SK-N-SH (cell line): Measurements from ENCODE around the gene GAS2L2. TPM values are rescaled to one million over a fixed set of nuclear protein-coding genes. Genes with fewer than 3 reads are reported as not detected.

ENCODE experiments used
- CTCF ChIA-PET: fragments of 300-600, 350-600 bp; formaldehyde crosslinking; extraction: SDS; loops from one replicate; lab custom pipeline; 2021; lab: Yijun Ruan, JAX
- POLR2A ChIA-PET: fragments of 350-600 bp; sonication (Branson Sonifier 250); formaldehyde crosslinking; extraction: SDS; loops from one replicate; lab custom pipeline; 2020; ENCODE audit warnings: antibody characterized with exemption, inconsistent platforms; lab: Yijun Ruan, JAX
- DNase-seq: peaks from one replicate; pipeline ENCODE4 v3.0.0; 2012
- H2AFZ ChIP-seq: fragments of 200-600 bp; sonication (generic); 2 replicates; pipeline ENCODE4 v1.8.1; 2016; ENCODE audit warnings: antibody characterized with exemption, mild to moderate bottlenecking, low read depth
- H3F3A ChIP-seq: fragments of 200-600 bp; sonication (generic); replicated peaks from 2 replicates; pipeline ENCODE3; 2016; ENCODE audit warnings: antibody characterized with exemption, mild to moderate bottlenecking; ENCODE audit not compliant: insufficient read depth
- H3K27ac ChIP-seq, 2 experiments: fragments of 200-500 bp in 1 of 2; fragments of 200-600 bp in 1 of 2; sonication (Bioruptor generic) in 1 of 2; sonication (generic), shearing (Covaris generic) in 1 of 2; 2 replicates each; pipeline versions ENCODE4 v1.5.1 to v1.6.1; 2014 to 2016; ENCODE audit warnings: low read depth in 2 of 2, inconsistent platforms in 1 of 2, low read length in 1 of 2, mild to moderate bottlenecking in 1 of 2, mixed read lengths in 1 of 2
- H3K27me3 ChIP-seq: fragments of 200-600 bp; sonication (generic), shearing (Covaris generic); 2 replicates; pipeline ENCODE4 v1.6.1; 2016; ENCODE audit warnings: mixed run types; ENCODE audit not compliant: insufficient read depth
- H3K36me3 ChIP-seq, 2 experiments: fragments of 200-500 bp in 1 of 2; fragments of 200-600 bp in 1 of 2; sonication (Bioruptor generic) in 1 of 2; sonication (generic) in 1 of 2; replicated peaks in 1 of 2; 2 replicates each; pipeline versions ENCODE3 to v1.5.1; 2014 to 2016; ENCODE audit warnings: low read length in 1 of 2, mild to moderate bottlenecking in 1 of 2; ENCODE audit not compliant: insufficient read depth in 2 of 2, control insufficient read depth in 1 of 2
- H3K4me1 ChIP-seq, 2 experiments: fragments of 200-500 bp in 1 of 2; fragments of 200-600 bp in 1 of 2; sonication (Bioruptor generic) in 1 of 2; sonication (generic), shearing (Covaris generic) in 1 of 2; 2 replicates each; pipeline versions ENCODE4 v1.5.1 to v1.6.1; 2014 to 2016; ENCODE audit warnings: low read depth in 1 of 2, low read length in 1 of 2, mixed run types in 1 of 2; ENCODE audit not compliant: insufficient read depth in 2 of 2, control insufficient read depth in 1 of 2
- H3K4me2 ChIP-seq: fragments of 200-600 bp; sonication (generic), shearing (Covaris generic); 2 replicates; pipeline ENCODE4 v1.6.1; 2017; ENCODE audit warnings: mixed run types
- H3K4me3 ChIP-seq, 2 experiments: fragments of 200-500 bp in 1 of 2; fragments of 200-600 bp in 1 of 2; sonication (Bioruptor generic) in 1 of 2; sonication (generic), shearing (Covaris generic) in 1 of 2; 2 replicates each; pipeline versions ENCODE4 v1.5.1 to v1.8.1; 2014 to 2016; ENCODE audit warnings: low read depth in 2 of 2, inconsistent platforms in 1 of 2, low read length in 1 of 2, mild to moderate bottlenecking in 1 of 2, mixed read lengths in 1 of 2, moderate library complexity in 1 of 2
- H3K79me2 ChIP-seq: fragments of 200-600 bp; sonication (generic); 2 replicates; pipeline ENCODE4 v1.8.1; 2017; ENCODE audit warnings: mild to moderate bottlenecking; ENCODE audit not compliant: insufficient read depth
- H3K9ac ChIP-seq: fragments of 200-600 bp; sonication (generic); 2 replicates; pipeline ENCODE4 v1.6.1; 2017; ENCODE audit warnings: mixed run types
- H3K9me2 ChIP-seq: fragments of 200-600 bp; sonication (generic); 2 replicates; pipeline ENCODE4 v1.6.1; 2017; ENCODE audit warnings: mixed run types
- H3K9me3 ChIP-seq: fragments of 200-600 bp; sonication (generic); 2 replicates; pipeline ENCODE4 v1.6.1; 2017; ENCODE audit warnings: mixed run types, mild to moderate bottlenecking, moderate library complexity
- H4K20me1 ChIP-seq: fragments of 200-600 bp; sonication (generic); 2 replicates; pipeline ENCODE4 v1.6.1; 2017; ENCODE audit warnings: mild to moderate bottlenecking, mixed run types; ENCODE audit not compliant: insufficient read depth
- CHD2 ChIP-seq: fragments of 150-350 bp; IDR thresholded peaks from 2 replicates; pipeline ENCODE4 v1.6.1; 2018; ENCODE audit warnings: low read length; ENCODE audit not compliant: partially characterized antibody
- CTCF ChIP-seq: fragments of 200-600 bp; sonication (generic); IDR thresholded peaks from 2 replicates; pipeline ENCODE4 v1.6.1; 2017; ENCODE audit warnings: antibody characterized with exemption, mild to moderate bottlenecking, moderate library complexity
- ELF1 ChIP-seq: IDR thresholded peaks from 2 replicates; pipeline ENCODE4 v1.4.0; 2012
- EP300 ChIP-seq, 2 experiments: IDR thresholded peaks; 2 replicates each; pipeline versions ENCODE4 v1.4.0 to v1.6.1; 2012; ENCODE audit warnings: borderline replicate concordance in 1 of 2, low read depth in 1 of 2, low read length in 1 of 2
- EZH2phosphoT487 ChIP-seq: fragments of 200-600 bp; sonication (generic); IDR thresholded peaks from 2 replicates; pipeline ENCODE4 v1.6.1; 2017; ENCODE audit warnings: low read depth, mixed run types, mild to moderate bottlenecking, antibody characterized with exemption, moderate library complexity, borderline replicate concordance
- FOXJ3 ChIP-seq: sonication (generic); formaldehyde crosslinking; IDR thresholded peaks from 2 replicates; pipeline ENCODE4 v1.5.1; 2020; ENCODE audit warnings: mild to moderate bottlenecking, missing genetic modification reagents
- FOXM1 ChIP-seq: IDR thresholded peaks from 2 replicates; pipeline ENCODE4 v1.4.0; 2012; ENCODE audit warnings: low read depth, mild to moderate bottlenecking
- GABPA ChIP-seq: IDR thresholded peaks from 2 replicates; pipeline ENCODE4 v1.4.0; 2012; ENCODE audit warnings: low read depth, mild to moderate bottlenecking
- GATA2 ChIP-seq: sonication (generic); formaldehyde crosslinking; IDR thresholded peaks from 2 replicates; pipeline ENCODE4 v1.5.0; 2020; ENCODE audit warnings: mild to moderate bottlenecking, missing genetic modification reagents
- JUND ChIP-seq: IDR thresholded peaks from 2 replicates; pipeline ENCODE4 v1.4.0; 2012
- MEF2A ChIP-seq: IDR thresholded peaks from 2 replicates; pipeline ENCODE4 v1.4.0; 2012; ENCODE audit warnings: low read depth, borderline replicate concordance
- MXI1 ChIP-seq: IDR thresholded peaks from 2 replicates; pipeline ENCODE4 v1.6.1; 2012; ENCODE audit warnings: mild to moderate bottlenecking, low read depth, low read length, improper control_type of control experiment
- NFIC ChIP-seq: IDR thresholded peaks from 2 replicates; pipeline ENCODE4 v1.4.0; 2012; ENCODE audit warnings: borderline replicate concordance
- NRF1 ChIP-seq: IDR thresholded peaks from 2 replicates; pipeline ENCODE4 v1.6.1; 2012; ENCODE audit warnings: low read depth, mild to moderate bottlenecking, low read length
- POLR2AphosphoS5 ChIP-seq: IDR thresholded peaks from 2 replicates; pipeline ENCODE4 v1.6.1; 2012; ENCODE audit warnings: low read depth, low read length
- RAD21 ChIP-seq: IDR thresholded peaks from 2 replicates; pipeline ENCODE4 v1.6.1; 2012; ENCODE audit warnings: mild to moderate bottlenecking, low read length
- RCOR1 ChIP-seq: fragments of 150-350 bp; IDR thresholded peaks from 2 replicates; pipeline ENCODE4 v1.6.1; 2017; ENCODE audit warnings: antibody characterized with exemption, low read length
- REST ChIP-seq: IDR thresholded peaks from 2 replicates; pipeline ENCODE4 v1.6.1; 2012; ENCODE audit warnings: mild to moderate bottlenecking, low read depth, low read length, moderate library complexity
- RFX5 ChIP-seq: IDR thresholded peaks from 2 replicates; pipeline ENCODE4 v1.6.1; 2012; ENCODE audit warnings: mild to moderate bottlenecking, improper control_type of control experiment, low read length
- RXRA ChIP-seq: IDR thresholded peaks from 2 replicates; pipeline ENCODE4 v1.4.0; 2012; ENCODE audit warnings: low read depth, mild to moderate bottlenecking, borderline replicate concordance
- TAF1 ChIP-seq: IDR thresholded peaks from 2 replicates; pipeline ENCODE4 v1.6.1; 2012; ENCODE audit warnings: low read depth, mild to moderate bottlenecking, low read length, moderate library complexity, borderline replicate concordance
- TCF12 ChIP-seq: IDR thresholded peaks from 2 replicates; pipeline ENCODE4 v1.4.0; 2012
- USF1 ChIP-seq: IDR thresholded peaks from 2 replicates; pipeline ENCODE4 v1.4.0; 2012; ENCODE audit warnings: low read depth, borderline replicate concordance
- USF2 ChIP-seq: fragments of 150-350 bp; IDR thresholded peaks from 2 replicates; pipeline ENCODE4 v1.6.1; 2017; ENCODE audit warnings: antibody characterized with exemption, low read length, low read depth, borderline replicate concordance
- ZBTB33 ChIP-seq: IDR thresholded peaks from 2 replicates; pipeline ENCODE4 v1.4.0; 2012; ENCODE audit warnings: low read depth, borderline replicate concordance
- polyA plus RNA-seq, 3 experiments: library from polyadenylated mRNA; depleted of rRNA; stranded (reverse); fragments of >200 nt; gene quantifications; 2 replicates each; pipeline ENCODE4 v1.2.3, GENCODE V29; 2012

Gene GAS2L2
- polyA plus RNA-seq, 1 of the 3 experiments (the other 2 are of a cell fraction): not detected

- Histone ChIP-seq H3K27me3 (peaks cover 21% of the 10 kb centered on the region; the same call in 1 of the 2 replicates), H3K36me3 (no peaks in the 10 kb centered on the region), H3K9me3 (no peaks in the 10 kb centered on the region), H3K4me2 (no peak overlapping the region; the same call in 1 of the 2 replicates), H3K27ac (peak overlapping the region in 1 of 2 experiments; percentile 95; a peak in 2 of 4 replicates), H3F3A (no peaks in the 10 kb centered on the region), H3K4me3 (no peak overlapping the region), H2AFZ (no peak overlapping the region; the same call in 1 of the 2 replicates), H4K20me1 (no peaks in the 10 kb centered on the region), H3K79me2 (no peaks in the 10 kb centered on the region), H3K4me1 (peaks cover 0 to 48% of the 10 kb centered on the region in 2 experiments; a peak in 2 of 4 replicates), H3K9me2 (no peaks in the 10 kb centered on the region), H3K9ac (no peak overlapping the region)
- POLR2A ChIA-PET: interaction anchor here (0.9 to 1.5 kb wide), 4 partner anchors 9 to 39 kb away, joined by 3 to 5 read pairs (median 4); partner anchors contain the start of genes C17orf50 and TAF15
- CTCF ChIA-PET: interaction anchor here (0.9 to 3.2 kb wide), 8 partner anchors 9 to 52 kb away, joined by 3 to 47 read pairs (median 6); partner anchors contain the start of gene TAF15
- DNase-seq: peak; percentile 82
- TF ChIP-seq GATA2 (CRISPR knock-in tag): no peak
- TF ChIP-seq POLR2AphosphoS5: no peak
- no peak; the same call in 1 of the 2 replicates for TF ChIP-seq REST
- no peak for TF ChIP-seq ZBTB33
- peak; percentile 89 for TF ChIP-seq MXI1
- TF ChIP-seq EZH2phosphoT487: no peak
- no peak for TF ChIP-seq CTCF
- TF ChIP-seq GABPA: no peak
- no peak for TF ChIP-seq FOXM1
- TF ChIP-seq USF2: no peak
- TF ChIP-seq ELF1: no peak
- peak; percentile 35 for TF ChIP-seq RAD21
- no peak for TF ChIP-seq TAF1
- TF ChIP-seq RFX5: peak; percentile 31; the same call in 1 of the 2 replicates
- TF ChIP-seq RCOR1: peak; percentile 91
- peak; percentile 84 for TF ChIP-seq NFIC
- TF ChIP-seq CHD2: peak; percentile 60
- no peak for TF ChIP-seq RXRA
- no peak for TF ChIP-seq JUND
- TF ChIP-seq NRF1: no peak
- no peak for TF ChIP-seq MEF2A
- peak; percentile 66; the same call in 1 of the 2 replicates for TF ChIP-seq FOXJ3 (CRISPR knock-in tag)
- peak; percentile 68 for TF ChIP-seq TCF12
- TF ChIP-seq EP300 (IDR thresholded peaks at IDR 0.05; ENCODE audit: borderline replicate concordance in 1 of 2, low read depth in 1 of 2, low read length in 1 of 2): peak in 1 of 2 experiments; percentile 80; a peak in 2 of 4 replicates
- TF ChIP-seq USF1: no peak
These were observed 46.9 kb upstream of the GAS2L2 start for GRCh38 chr17:35799942-35800341.
